GM19452 (cell line): ENCODE measurements around the gene MRPS31.
"Not testable (repeated sequence)": the region's sequence is repeated elsewhere in the genome, so short reads cannot be mapped to it uniquely, and the experiment has no call there.

Source experiments
- ATAC-seq: cut with Tn5 transposase; IDR thresholded peaks from one replicate; pipeline ENCODE4 v1.9.1; 2021; ENCODE audit not compliant: unreplicated experiment

Gene MRPS31

GRCh38 chr13:40764587-40765403 lies 6.2 kb downstream of the MRPS31 start:
- no peak for ATAC-seq

- no peak for ATAC-seq
These were observed 8.1 kb downstream of the MRPS31 start for GRCh38 chr13:40762849-40763248.

- no peak for ATAC-seq
These were observed 12.2 kb downstream of the MRPS31 start for GRCh38 chr13:40758811-40759210.

GRCh38 chr13:40756042-40756441 lies 14.9 kb downstream of the MRPS31 start:
- ATAC-seq, result no peak

GRCh38 chr13:40755082-40755700 lies 15.8 kb downstream of the MRPS31 start:
- ATAC-seq, result no peak

- ATAC-seq, result no peak
These were observed 21.7 kb downstream of the MRPS31 start for GRCh38 chr13:40749327-40749726.

DNA sequence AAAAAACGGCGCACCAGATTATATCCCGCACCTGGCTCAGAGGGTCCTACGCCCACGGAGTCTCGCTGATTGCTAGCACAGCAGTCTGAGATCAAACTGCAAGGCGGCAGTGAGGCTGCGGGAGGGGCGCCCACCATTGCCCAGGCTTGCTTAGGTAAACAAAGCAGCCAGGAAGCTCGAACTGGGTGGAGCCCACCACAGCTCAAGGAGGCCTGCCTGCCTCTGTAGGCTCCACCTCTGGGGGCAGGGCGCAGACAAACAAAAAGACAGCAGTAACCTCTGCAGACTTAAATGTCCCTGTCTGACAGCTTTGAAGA lies 35.8 kb downstream of the MRPS31 start:
- ATAC-seq, result not testable (repeated sequence)

DNA sequence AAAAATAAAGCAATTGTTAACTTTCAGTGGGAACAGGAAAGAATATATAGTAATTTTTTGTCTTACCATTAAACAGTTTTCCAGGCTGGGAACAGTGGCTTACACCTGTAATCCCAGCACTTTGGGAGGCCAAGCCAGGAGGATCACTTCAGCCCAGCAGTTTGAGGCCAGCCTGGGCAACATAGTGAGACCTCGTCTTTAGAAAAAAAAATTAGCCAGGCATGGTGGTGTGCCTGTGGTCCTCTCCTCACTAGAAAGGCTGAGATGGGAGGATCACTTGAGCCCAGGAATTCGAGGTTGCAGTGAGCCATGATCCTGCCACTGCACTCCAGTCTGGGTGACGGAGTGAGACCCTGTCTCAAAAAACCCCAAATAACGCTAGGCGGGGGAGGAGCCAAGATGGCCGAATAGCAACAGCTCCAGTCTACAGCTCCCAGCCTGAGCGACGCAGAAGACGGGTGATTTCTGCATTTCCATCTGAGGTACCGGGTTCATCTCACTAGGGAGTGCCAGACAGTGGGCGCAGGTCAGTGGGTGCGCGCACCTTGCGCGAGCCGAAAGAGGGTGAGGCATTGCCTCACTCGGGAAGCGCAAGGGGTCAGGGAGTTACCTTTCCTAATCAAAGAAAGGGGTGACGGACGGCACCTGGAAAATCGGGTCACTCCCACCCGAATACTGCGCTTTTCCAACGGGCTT lies 36.3 kb downstream of the MRPS31 start:
- not testable (repeated sequence) for ATAC-seq

- no peak for ATAC-seq
These were observed 38.3 kb downstream of the MRPS31 start for GRCh38 chr13:40732658-40733057.

- no peak for ATAC-seq
These were observed 42.4 kb downstream of the MRPS31 start for GRCh38 chr13:40728595-40728994.

DNA sequence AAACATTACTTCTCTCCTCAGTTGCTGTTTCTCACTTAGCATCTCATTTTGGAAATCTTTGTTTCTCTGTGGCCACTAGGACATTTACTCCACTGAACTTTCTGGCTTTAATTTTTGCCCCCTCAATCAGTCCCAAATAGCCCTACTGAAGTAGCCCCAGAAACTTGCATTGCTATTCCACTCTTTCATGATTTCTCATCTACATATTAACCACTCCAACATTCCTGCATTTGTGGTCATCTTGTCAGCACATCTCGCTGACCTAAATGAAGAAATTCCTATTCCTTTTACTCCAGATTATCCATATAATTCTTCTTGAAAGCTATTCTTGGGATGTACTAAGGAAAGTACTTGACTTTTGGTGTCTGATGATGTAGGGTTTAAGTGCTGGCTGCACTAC lies 56.6 kb downstream of the MRPS31 start:
- ATAC-seq, result not testable (repeated sequence)

GRCh38 chr13:40706439-40706838 lies 64.6 kb downstream of the MRPS31 start:
- no peak for ATAC-seq

- no peak for ATAC-seq
These were observed 73.3 kb downstream of the MRPS31 start for GRCh38 chr13:40697711-40698110.

DNA sequence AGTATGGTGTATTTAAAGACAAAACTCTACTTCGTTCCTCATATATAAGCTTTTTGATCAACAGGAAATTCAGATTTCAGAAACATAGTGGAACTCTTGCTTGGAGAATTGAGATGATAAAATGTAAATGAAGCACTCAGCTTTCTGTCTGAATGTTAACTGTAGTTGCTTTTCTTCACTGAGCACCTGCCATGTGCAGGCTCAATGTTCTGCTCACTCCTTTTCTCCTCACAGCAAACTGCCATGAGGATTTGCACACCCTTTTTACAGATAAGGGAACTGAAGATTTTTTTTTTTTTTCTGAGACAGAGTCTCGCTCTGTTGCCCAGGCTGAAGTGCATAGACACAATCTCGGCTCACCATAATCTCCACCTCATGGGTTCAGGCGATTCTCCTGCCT lies 76.6 kb downstream of the MRPS31 start:
- no peak for ATAC-seq

GRCh38 chr13:40692946-40693345 lies 78.0 kb downstream of the MRPS31 start:
- no peak for ATAC-seq

DNA sequence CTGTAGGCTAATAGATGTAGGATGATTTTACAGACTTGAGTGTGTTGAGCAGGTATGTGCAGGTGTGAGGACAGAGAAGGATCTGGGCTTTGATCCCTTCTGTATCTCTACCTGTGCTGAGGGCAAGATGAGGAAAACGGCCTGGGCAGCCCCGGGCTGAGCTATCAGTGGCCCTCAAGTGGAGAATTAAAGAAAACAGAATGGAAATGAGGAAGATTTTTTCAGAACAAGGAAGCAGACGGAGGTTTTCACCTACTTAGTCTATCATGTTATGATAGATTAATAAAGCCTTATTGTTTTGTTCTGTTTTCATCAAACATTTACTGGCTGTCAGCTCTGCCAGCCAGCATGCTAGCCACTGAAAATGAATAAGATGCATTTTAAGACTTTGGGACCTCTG lies 82.2 kb downstream of the MRPS31 start:
- ATAC-seq, result no peak

DNA sequence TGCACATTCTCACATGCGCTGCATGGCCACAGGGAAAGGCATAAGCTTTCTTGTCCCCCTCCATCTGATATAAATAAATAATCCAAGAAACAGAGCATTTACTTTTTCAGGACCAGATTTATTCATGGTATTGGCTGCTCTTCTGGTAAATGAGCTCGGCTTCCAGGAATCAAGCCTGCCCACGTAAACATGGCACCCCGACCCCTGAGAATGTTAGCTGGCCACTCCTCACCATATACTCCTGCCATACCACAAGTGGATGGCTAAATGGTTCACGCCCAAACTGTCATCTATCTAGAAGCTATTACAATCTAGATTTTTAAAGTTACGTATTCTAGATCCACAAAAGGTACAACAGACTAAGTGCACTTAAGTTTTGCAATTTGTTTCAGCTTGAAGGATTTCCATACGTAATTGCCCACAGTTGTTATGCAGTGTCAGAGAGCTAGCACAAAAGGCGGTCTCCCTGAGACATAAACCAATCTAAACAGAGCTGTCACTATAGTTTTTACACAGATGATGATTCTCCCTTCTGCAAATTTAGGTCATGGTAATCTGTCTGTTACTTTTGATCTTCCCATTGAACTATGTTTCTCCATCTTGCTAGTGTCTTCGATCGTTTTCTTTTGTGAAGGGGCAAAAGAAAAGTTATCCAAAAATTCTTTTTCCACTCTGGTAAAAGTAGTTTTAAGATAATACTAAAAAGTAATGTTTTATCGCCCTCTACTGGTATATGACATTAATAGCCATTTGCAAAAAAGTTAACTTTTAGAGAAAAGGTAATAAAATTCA lies 88.3 kb downstream of the MRPS31 start:
- no peak for ATAC-seq

DNA sequence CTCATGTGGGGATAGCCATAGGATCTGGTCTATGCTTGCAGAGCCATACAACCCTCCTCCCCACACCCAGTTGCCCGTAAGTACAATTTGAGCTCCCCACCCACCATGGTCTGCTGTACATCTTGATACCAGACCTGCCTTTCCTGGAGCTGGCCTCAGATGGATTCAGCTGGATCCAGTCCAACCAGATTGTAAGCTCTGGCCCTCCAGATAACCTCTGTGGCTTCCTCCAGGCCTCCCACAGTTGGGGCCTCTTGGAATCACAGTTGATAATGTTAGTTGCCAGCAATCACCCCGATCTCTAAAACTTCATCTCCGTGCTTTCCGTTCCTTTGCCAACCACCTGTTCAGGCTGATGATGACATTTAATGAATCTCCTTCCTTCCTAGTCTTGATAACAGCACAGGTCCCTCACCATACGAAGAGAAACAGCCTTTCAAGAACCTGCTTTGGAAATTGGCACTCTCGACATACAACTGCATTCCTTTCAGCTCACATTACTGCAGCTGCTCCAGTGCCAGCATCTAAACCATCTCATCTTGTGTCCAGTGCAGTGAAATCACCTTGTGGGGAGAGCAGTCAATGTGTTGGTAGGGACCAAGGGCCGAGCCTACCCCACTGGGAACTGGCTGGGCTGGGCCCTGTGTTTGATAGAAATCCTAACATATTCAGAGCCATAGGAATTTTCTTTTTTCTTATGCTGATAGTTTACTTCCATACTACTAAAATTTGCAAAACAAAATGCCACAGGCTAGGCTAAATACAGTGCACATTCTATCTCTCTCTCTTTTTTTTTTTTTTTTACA lies 89.4 kb downstream of the MRPS31 start:
- no peak for ATAC-seq

- ATAC-seq, result no peak
These were observed 90.2 kb downstream of the MRPS31 start for GRCh38 chr13:40680659-40681323.

GRCh38 chr13:40679480-40679985 lies 91.5 kb downstream of the MRPS31 start:
- ATAC-seq, result no peak
